HG02938 (cell line): ENCODE results near the gene SLFN14.
"Not testable (repeated sequence)": the region's sequence is repeated elsewhere in the genome, so short reads cannot be mapped to it uniquely, and the experiment has no call there.

Source experiments
- ATAC-seq: cut with Tn5 transposase; IDR thresholded peaks from one replicate; pipeline ENCODE4 v1.9.1; 2021; ENCODE audit warnings: mild to moderate bottlenecking, moderate library complexity; ENCODE audit not compliant: unreplicated experiment

SLFN14 gene

GRCh38 chr17:35559495-35560210 is 966 bp downstream of the SLFN14 start:
- ATAC-seq = no peak

- ATAC-seq = no peak
Measured at GRCh38 chr17:35557353-35557752, 3.3 kb downstream of the SLFN14 start.

- ATAC-seq = no peak
Measured at GRCh38 chr17:35555691-35556090, 4.9 kb downstream of the SLFN14 start.

- no peak for ATAC-seq
Measured at GRCh38 chr17:35554668-35555067, 6.0 kb downstream of the SLFN14 start.

- ATAC-seq = no peak
Measured at GRCh38 chr17:35553310-35553709, 7.3 kb downstream of the SLFN14 start.

- no peak for ATAC-seq
Measured at GRCh38 chr17:35548978-35549377, 11.6 kb downstream of the SLFN14 start.

GRCh38 chr17:35548208-35548810 is 12.3 kb downstream of the SLFN14 start:
- no peak for ATAC-seq

GRCh38 chr17:35546487-35546886 is 14.1 kb downstream of the SLFN14 start:
- ATAC-seq = no peak

- ATAC-seq = no peak
Measured at GRCh38 chr17:35545150-35545549, 15.5 kb downstream of the SLFN14 start.

GRCh38 chr17:35543856-35544255 is 16.8 kb downstream of the SLFN14 start:
- no peak for ATAC-seq

- no peak for ATAC-seq
Measured at GRCh38 chr17:35542990-35543389, 17.6 kb downstream of the SLFN14 start.

- ATAC-seq = no peak
Measured at GRCh38 chr17:35541434-35541833, 19.2 kb downstream of the SLFN14 start.

GRCh38 chr17:35540589-35541404 is 19.8 kb downstream of the SLFN14 start:
- no peak for ATAC-seq

- ATAC-seq = no peak
Measured at GRCh38 chr17:35539659-35540026, 21.0 kb downstream of the SLFN14 start.

GRCh38 chr17:35537601-35538141 is 22.9 kb downstream of the SLFN14 start, which contains the start of gene SLFN12L:
SLFN12L (minus strand) TSS chr17:35537678; CDS start chr17:35522364, 15,314 bp downstream.
- ATAC-seq = no peak

GRCh38 chr17:35536664-35537171 is 23.9 kb downstream of the SLFN14 start:
- ATAC-seq = no peak

- not testable (repeated sequence) for ATAC-seq
Measured at GRCh38 chr17:35535406-35535805, 25.2 kb downstream of the SLFN14 start.

GRCh38 chr17:35534576-35535093 is 26.0 kb downstream of the SLFN14 start:
- ATAC-seq = no peak

GRCh38 chr17:35531160-35531559 is 29.5 kb downstream of the SLFN14 start:
- ATAC-seq = no peak

- no peak for ATAC-seq
Measured at GRCh38 chr17:35529866-35530265, 30.8 kb downstream of the SLFN14 start.

- not testable (repeated sequence) for ATAC-seq
Measured at GRCh38 chr17:35529326-35529725, 31.3 kb downstream of the SLFN14 start.
